H1 (cell line): Measurements from ENCODE around the gene RBFOX1. TPM values are rescaled to one million over a fixed set of nuclear protein-coding genes. Genes with fewer than 3 reads are reported as not detected.

Experiments
- BCL11A ChIP-seq, 2 experiments: IDR thresholded peaks; one replicate each; pipeline ENCODE4 v1.6.1; 2011; ENCODE audit warnings: low read depth in 2 of 2, low read length in 2 of 2, mild to moderate bottlenecking in 2 of 2
- BRCA1 ChIP-seq: IDR thresholded peaks from 2 replicates; pipeline ENCODE4 v1.6.1; 2012; ENCODE audit warnings: low read depth, low read length, improper control_type of control experiment
- RBBP5 ChIP-seq: IDR thresholded peaks from 2 replicates; pipeline ENCODE4 v1.7.1; 2012; ENCODE audit warnings: low read depth, mild to moderate bottlenecking, inconsistent platforms, low read length, moderate library complexity, borderline replicate concordance
- RNF2 ChIP-seq: fragments of 200-900, 300-1000 bp; sonication (generic); IDR thresholded peaks from 2 replicates; pipeline ENCODE4 v1.7.1; 2016; ENCODE audit warnings: borderline replicate concordance, low read depth, mild to moderate bottlenecking, antibody characterized with exemption, low read length; ENCODE audit not compliant: poor library complexity, severe bottlenecking; ENCODE audit errors: missing control alignments
- SIRT6 ChIP-seq: IDR thresholded peaks from one replicate; pipeline ENCODE4 v1.7.1; 2012; ENCODE audit warnings: low read length, inconsistent platforms
- polyA plus RNA-seq, 7 experiments: library from polyadenylated mRNA; depleted of rRNA in 3 of 7; stranded (reverse) in 5 of 7; unstranded in 2 of 7; fragments of >200 nt in 5 of 7; fragments of 200-250 nt in 2 of 7; gene quantifications; 1 replicate in 5 of 7; 2 replicates in 1 of 7; 4 replicates in 1 of 7; pipeline versions ENCODE4 v1.2.1 to v1.2.3, GENCODE V29; 2011 to 2013; ENCODE audit warnings: missing spikeins in 2 of 7, mixed read lengths in 2 of 7
- total RNA-seq: library from RNA; stranded (reverse); fragmentation: NEBNext Ultra II Directional; extraction: Animal tissue kit (Norgen Biotek cat#: 25700); gene quantifications from 2 replicates; pipeline ENCODE4 v1.2.1, GENCODE V29; 2021

RBFOX1 gene
- total and polyA plus RNA-seq, 2 of the 8 experiments (the other 6 are each of a cell fraction or from before 2014, with no cell fraction given) = 1.7 to 2.8 TPM

- TF ChIP-seq BCL11A (IDR thresholded peaks at IDR 0.05; ENCODE audit: low read depth in 2 of 2, low read length in 2 of 2) (no peak), RNF2 (no peak), RBBP5 (no peak), SIRT6 (no peak), BRCA1 (no peak)
- TF ChIP-seq, all 59 proteins: peak for 0
These were observed 216.2 kb downstream of the RBFOX1 start (continued) for GRCh38 chr16:7548796-7549318.
